ENCODE data around the gene PLD6. TPM values are rescaled to one million over a fixed set of nuclear protein-coding genes. Genes with fewer than 3 reads are reported as not detected.

PLD6 gene
- total and polyA plus RNA-seq, 2 donors (not counting 1 experiment from before 2014, with no cell fraction given) = 2.0 to 4.1 TPM

- peaks cover 3% of the 10 kb centered on the region for H3K79me2 ChIP-seq (ENCODE audit: control insufficient read depth, insufficient read depth, low read length)
- Mint-ChIP-seq H3K4me1 (no peaks in the 10 kb centered on the region), H3K27ac (no peak overlapping the region), H3K27me3 (no peaks in the 10 kb centered on the region), H3K4me3 (no peak overlapping the region), H3K9me3 (ENCODE audit: insufficient read depth) (no peaks in the 10 kb centered on the region)
- WGBS (ENCODE audit: insufficient coverage) = 95% methylated on average over 3 of the region's 3 CpGs
- no peaks in the 10 kb centered on the region for H3K9me3 ChIP-seq (ENCODE audit: control extremely low read depth in 1 of 3, control insufficient read depth in 2 of 3, insufficient read depth in 1 of 3, low read length in 2 of 3)
- intact Hi-C loops (cut with micrococcal nuclease) = no loop called here
- DNase-seq (no peak), ATAC-seq (ENCODE audit: low read depth) (no peak)
- H3K27me3 ChIP-seq (replicated peaks in 1 of 4; ENCODE audit: control extremely low read depth in 1 of 4, control insufficient read depth in 3 of 4, insufficient read depth in 4 of 4, low read length in 3 of 4) = no peaks in the 10 kb centered on the region
- no peaks in the 10 kb centered on the region for H4K20me1 ChIP-seq (ENCODE audit: control insufficient read depth, insufficient read depth, low read length, poor library complexity, severe bottlenecking)
- POLR2A ChIA-PET = no interaction called here
- no peak for TF ChIP-seq EZH2 (IDR thresholded peaks at IDR 0.05; ENCODE audit: borderline replicate concordance, insufficient read depth, low read depth, low read length, poor library complexity, severe bottlenecking)
- TF ChIP-seq, protein P1, sequence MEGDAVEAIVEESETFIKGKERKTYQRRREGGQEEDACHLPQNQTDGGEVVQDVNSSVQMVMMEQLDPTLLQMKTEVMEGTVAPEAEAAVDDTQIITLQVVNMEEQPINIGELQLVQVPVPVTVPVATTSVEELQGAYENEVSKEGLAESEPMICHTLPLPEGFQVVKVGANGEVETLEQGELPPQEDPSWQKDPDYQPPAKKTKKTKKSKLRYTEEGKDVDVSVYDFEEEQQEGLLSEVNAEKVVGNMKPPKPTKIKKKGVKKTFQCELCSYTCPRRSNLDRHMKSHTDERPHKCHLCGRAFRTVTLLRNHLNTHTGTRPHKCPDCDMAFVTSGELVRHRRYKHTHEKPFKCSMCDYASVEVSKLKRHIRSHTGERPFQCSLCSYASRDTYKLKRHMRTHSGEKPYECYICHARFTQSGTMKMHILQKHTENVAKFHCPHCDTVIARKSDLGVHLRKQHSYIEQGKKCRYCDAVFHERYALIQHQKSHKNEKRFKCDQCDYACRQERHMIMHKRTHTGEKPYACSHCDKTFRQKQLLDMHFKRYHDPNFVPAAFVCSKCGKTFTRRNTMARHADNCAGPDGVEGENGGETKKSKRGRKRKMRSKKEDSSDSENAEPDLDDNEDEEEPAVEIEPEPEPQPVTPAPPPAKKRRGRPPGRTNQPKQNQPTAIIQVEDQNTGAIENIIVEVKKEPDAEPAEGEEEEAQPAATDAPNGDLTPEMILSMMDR (IDR thresholded peaks at IDR 0.05) = no peak
- H3K4me1 ChIP-seq (ENCODE audit: control insufficient read depth in 2 of 2, insufficient read depth in 2 of 2, low read length in 2 of 2) = no peaks in the 10 kb centered on the region
- H3K4me3 ChIP-seq (ENCODE audit: control extremely low read depth in 1 of 5, extremely low read depth in 1 of 5, insufficient read depth in 1 of 5, low read depth in 2 of 5, low read length in 4 of 5) = no peak overlapping the region
- H3K9ac ChIP-seq (ENCODE audit: low read length) = no peak overlapping the region
- H3K4me2 ChIP-seq (replicated peaks; ENCODE audit: low read depth, low read length, poor library complexity, severe bottlenecking) = no peak overlapping the region
- H2AFZ ChIP-seq (ENCODE audit: insufficient read depth, low read depth, low read length, poor library complexity, severe bottlenecking) = no peak overlapping the region
- peaks cover 0 to 82% of the 10 kb centered on the region in 2 experiments for H3K36me3 ChIP-seq (replicated peaks in 1 of 2; ENCODE audit: control extremely low read depth in 1 of 2, control insufficient read depth in 1 of 2, extremely low read depth in 1 of 2, insufficient read depth in 2 of 2, low read length in 1 of 2)
- no peak overlapping the region for H3K27ac ChIP-seq (ENCODE audit: low read length in 2 of 2)
- CTCF ChIA-PET = no interaction called here
Observed at GRCh38 chr17:17217995-17218394, 11.9 kb upstream of the PLD6 start.

DNA sequence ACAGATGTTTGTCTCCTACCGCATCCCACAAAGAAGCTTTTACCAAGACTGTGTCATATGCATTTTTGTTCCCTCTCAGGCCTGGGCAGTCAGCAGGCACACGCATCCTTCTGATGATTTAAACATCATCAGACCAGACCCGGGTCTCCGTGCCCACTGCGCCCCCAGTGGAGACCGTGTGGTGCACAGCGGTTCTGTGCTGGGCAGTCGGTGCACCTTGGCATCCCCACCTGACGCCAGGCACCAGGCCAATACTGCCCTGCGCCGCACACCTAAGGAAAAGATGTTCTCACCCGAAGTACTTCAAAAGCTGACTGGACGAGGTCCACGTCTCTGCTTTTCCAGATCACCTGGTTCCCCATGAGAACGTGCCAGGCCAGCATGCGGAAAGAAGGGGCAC, 10.6 kb upstream of the PLD6 start:
- intact Hi-C loops (cut with micrococcal nuclease) = no loop called here
- H3K4me2 ChIP-seq (replicated peaks; ENCODE audit: low read depth, low read length, poor library complexity, severe bottlenecking) = no peak overlapping the region
- no peaks in the 10 kb centered on the region for H3K4me1 ChIP-seq (ENCODE audit: control insufficient read depth in 2 of 2, insufficient read depth in 2 of 2, low read length in 2 of 2)
- no peak overlapping the region for H3K27ac ChIP-seq (ENCODE audit: low read length in 2 of 2)
- no peaks in the 10 kb centered on the region for H3K27me3 Mint-ChIP-seq
- WGBS (ENCODE audit: insufficient coverage) = 97% methylated on average over 15 of the region's 16 CpGs
- TF ChIP-seq, protein P1 (IDR thresholded peaks at IDR 0.05) = no peak
- no peak for TF ChIP-seq EZH2 (IDR thresholded peaks at IDR 0.05; ENCODE audit: borderline replicate concordance, insufficient read depth, low read depth, low read length, poor library complexity, severe bottlenecking)
- no peaks in the 10 kb centered on the region for H3K27me3 ChIP-seq (replicated peaks in 1 of 4; ENCODE audit: control extremely low read depth in 1 of 4, control insufficient read depth in 3 of 4, insufficient read depth in 4 of 4, low read length in 3 of 4)
- peaks cover 0 to 77% of the 10 kb centered on the region in 2 experiments for H3K36me3 ChIP-seq (replicated peaks in 1 of 2; ENCODE audit: control extremely low read depth in 1 of 2, control insufficient read depth in 1 of 2, extremely low read depth in 1 of 2, insufficient read depth in 2 of 2, low read length in 1 of 2)
- no peaks in the 10 kb centered on the region for H3K9me3 Mint-ChIP-seq (ENCODE audit: insufficient read depth)
- ATAC-seq (ENCODE audit: low read depth) (no peak), DNase-seq (no peak)
- H3K79me2 ChIP-seq (ENCODE audit: control insufficient read depth, insufficient read depth, low read length) = no peaks in the 10 kb centered on the region
- H3K4me1 Mint-ChIP-seq = no peaks in the 10 kb centered on the region
- CTCF ChIA-PET = no interaction called here
- no peak overlapping the region for H3K9ac ChIP-seq (ENCODE audit: low read length)
- H4K20me1 ChIP-seq (ENCODE audit: control insufficient read depth, insufficient read depth, low read length, poor library complexity, severe bottlenecking) = no peaks in the 10 kb centered on the region
- POLR2A ChIA-PET = no interaction called here
- no peak overlapping the region for H3K4me3 ChIP-seq (ENCODE audit: control extremely low read depth in 1 of 5, extremely low read depth in 1 of 5, insufficient read depth in 1 of 5, low read depth in 2 of 5, low read length in 4 of 5)
- no peaks in the 10 kb centered on the region for H3K9me3 ChIP-seq (ENCODE audit: control extremely low read depth in 1 of 3, control insufficient read depth in 2 of 3, insufficient read depth in 1 of 3, low read length in 2 of 3)
- no peak overlapping the region for H2AFZ ChIP-seq (ENCODE audit: insufficient read depth, low read depth, low read length, poor library complexity, severe bottlenecking)
- no peak overlapping the region for H3K27ac Mint-ChIP-seq
- no peak overlapping the region for H3K4me3 Mint-ChIP-seq
